H9 (cell line): ENCODE data around the gene PRR23E. TPM values are rescaled to one million over a fixed set of nuclear protein-coding genes. Genes with fewer than 3 reads are reported as not detected.

Experiments
- DNase-seq: peaks from one replicate; pipeline ENCODE4 v3.0.0-alpha.2; 2017
- H2AFZ ChIP-seq: one replicate; pipeline ENCODE4 v1.6.1; 2013; ENCODE audit warnings: mild to moderate bottlenecking, low read length, control low read depth, moderate library complexity
- H2AK5ac ChIP-seq: 2 replicates; pipeline ENCODE4 v1.6.1; 2013; ENCODE audit warnings: low read length, control low read depth, mixed read lengths; ENCODE audit not compliant: insufficient read length
- H2BK120ac ChIP-seq: one replicate; pipeline ENCODE4 v1.6.1; 2013; ENCODE audit warnings: low read depth, mild to moderate bottlenecking, low read length, control low read depth, inconsistent platforms; ENCODE audit not compliant: poor library complexity, severe bottlenecking
- H2BK12ac ChIP-seq: 2 replicates; pipeline ENCODE4 v1.6.1; 2013; ENCODE audit warnings: low read length, control low read depth, mixed read lengths, low read depth; ENCODE audit not compliant: insufficient read length
- H2BK15ac ChIP-seq: 2 replicates; pipeline ENCODE4 v1.6.1; 2013; ENCODE audit warnings: low read depth, low read length, control low read depth
- H2BK20ac ChIP-seq: one replicate; pipeline ENCODE4 v1.6.1; 2013; ENCODE audit warnings: low read depth, mild to moderate bottlenecking, low read length, control low read depth, inconsistent platforms; ENCODE audit not compliant: poor library complexity, severe bottlenecking
- H2BK5ac ChIP-seq: 2 replicates; pipeline ENCODE4 v1.6.1; 2013; ENCODE audit warnings: low read length, control low read depth, mixed read lengths; ENCODE audit not compliant: insufficient read length
- H3K14ac ChIP-seq: 2 replicates; pipeline ENCODE4 v1.6.1; 2013; ENCODE audit warnings: low read length, control low read depth; ENCODE audit not compliant: insufficient read depth
- H3K18ac ChIP-seq: 2 replicates; pipeline ENCODE4 v1.6.1; 2013; ENCODE audit warnings: low read depth, mild to moderate bottlenecking, mixed read lengths, low read length, control low read depth; ENCODE audit not compliant: insufficient read length
- H3K23ac ChIP-seq: 2 replicates; pipeline ENCODE4 v1.6.1; 2013; ENCODE audit warnings: low read length, control low read depth, mixed read lengths, low read depth; ENCODE audit not compliant: insufficient read length
- H3K23me2 ChIP-seq: 2 replicates; pipeline ENCODE4 v1.6.1; 2013; ENCODE audit warnings: low read depth, mild to moderate bottlenecking, mixed read lengths, low read length, control low read depth; ENCODE audit not compliant: insufficient read length, poor library complexity, severe bottlenecking
- H3K27ac ChIP-seq: 2 replicates; pipeline ENCODE4 v1.5.1; 2013; ENCODE audit warnings: low read length, control low read depth, mixed read lengths, low read depth; ENCODE audit not compliant: insufficient read length
- H3K27me3 ChIP-seq: 2 replicates; pipeline ENCODE4 v1.6.1; 2013; ENCODE audit warnings: low read length, control low read depth, inconsistent platforms; ENCODE audit not compliant: insufficient read depth
- H3K4ac ChIP-seq: 2 replicates; pipeline ENCODE4 v1.6.1; 2013; ENCODE audit warnings: low read depth, mild to moderate bottlenecking, control low read depth, inconsistent platforms, low read length, moderate library complexity
- H3K4me1 ChIP-seq: 2 replicates; pipeline ENCODE4 v1.6.1; 2013; ENCODE audit warnings: low read length, control low read depth, inconsistent platforms; ENCODE audit not compliant: insufficient read depth
- H3K4me2 ChIP-seq: 2 replicates; pipeline ENCODE4 v1.6.1; 2013; ENCODE audit warnings: low read length, control low read depth, mixed read lengths; ENCODE audit not compliant: insufficient read length, insufficient read depth
- H3K56ac ChIP-seq: 2 replicates; pipeline ENCODE4 v1.6.1; 2013; ENCODE audit warnings: low read depth, mild to moderate bottlenecking, mixed read lengths, low read length, control low read depth; ENCODE audit not compliant: insufficient read length
- H3K79me1 ChIP-seq: 2 replicates; pipeline ENCODE4 v1.6.1; 2013; ENCODE audit warnings: low read depth, mild to moderate bottlenecking, moderate library complexity, low read length, control low read depth, inconsistent platforms; ENCODE audit not compliant: insufficient read depth, poor library complexity, severe bottlenecking
- H3K79me2 ChIP-seq: 2 replicates; pipeline ENCODE4 v1.6.1; 2013; ENCODE audit warnings: low read length, control low read depth, inconsistent platforms; ENCODE audit not compliant: insufficient read depth
- H3K9ac ChIP-seq: 2 replicates; pipeline ENCODE4 v1.6.1; 2013; ENCODE audit warnings: low read length, control low read depth, mixed read lengths; ENCODE audit not compliant: insufficient read length; ENCODE audit errors: extremely low read depth
- H3K9me3 ChIP-seq: one replicate; pipeline ENCODE4 v1.6.1; 2013; ENCODE audit warnings: low read depth, low read length, inconsistent platforms; ENCODE audit not compliant: control insufficient read depth
- H3T11ph ChIP-seq: one replicate; pipeline ENCODE4 v1.6.1; 2013; ENCODE audit warnings: mild to moderate bottlenecking, low read length, control low read depth, inconsistent platforms
- H4K20me1 ChIP-seq: one replicate; pipeline ENCODE4 v1.6.1; 2013; ENCODE audit not compliant: control insufficient read depth, insufficient read length, insufficient read depth
- H4K5ac ChIP-seq: 2 replicates; pipeline ENCODE4 v1.6.1; 2013; ENCODE audit warnings: low read depth, mild to moderate bottlenecking, mixed read lengths, low read length, control low read depth; ENCODE audit not compliant: insufficient read length
- H4K8ac ChIP-seq: replicated peaks from 2 replicates; pipeline ENCODE4 v1.6.1; 2013; ENCODE audit warnings: low read length, control low read depth, mixed read lengths, low read depth; ENCODE audit not compliant: insufficient read length
- H4K91ac ChIP-seq: 2 replicates; pipeline ENCODE4 v1.6.1; 2013; ENCODE audit warnings: low read depth, mild to moderate bottlenecking, moderate library complexity, mixed read lengths, low read length, control low read depth; ENCODE audit not compliant: insufficient read length
- H3K27ac Mint-ChIP-seq, 3 experiments: 2 replicates in 2 of 3; 3 replicates in 1 of 3; pipeline ENCODE4 v1.8.0; 2020 to 2021; ENCODE audit warnings: mixed read lengths in 3 of 3, mild to moderate bottlenecking in 1 of 3, moderate library complexity in 1 of 3
- H3K27me3 Mint-ChIP-seq: 2 replicates; pipeline ENCODE4 v1.8.0; 2021; ENCODE audit warnings: low read depth, mild to moderate bottlenecking, moderate library complexity, mixed read lengths
- H3K36me3 Mint-ChIP-seq, 3 experiments: 2 replicates in 2 of 3; 3 replicates in 1 of 3; pipeline ENCODE4 v1.8.0; 2020 to 2021; ENCODE audit warnings: low read depth in 3 of 3, mixed read lengths in 3 of 3; ENCODE audit not compliant: insufficient read depth in 1 of 3
- H3K4me1 Mint-ChIP-seq, 2 experiments: 2 replicates each; pipeline ENCODE4 v1.8.0; 2020; ENCODE audit warnings: mixed read lengths in 2 of 2
- H3K4me3 Mint-ChIP-seq, 2 experiments: 2 replicates in 1 of 2; 3 replicates in 1 of 2; pipeline ENCODE4 v1.8.0; 2020 to 2021; ENCODE audit warnings: mild to moderate bottlenecking in 2 of 2, mixed read lengths in 2 of 2, moderate library complexity in 1 of 2
- H3K9me3 Mint-ChIP-seq, 2 experiments: 2 replicates in 1 of 2; 3 replicates in 1 of 2; pipeline ENCODE4 v1.8.0; 2020; ENCODE audit warnings: mild to moderate bottlenecking in 2 of 2, mixed read lengths in 2 of 2, moderate library complexity in 1 of 2
- CTCF ChIP-seq: fragments of 200-600 bp; sonication (generic); conservative IDR thresholded peaks from 3 replicates; pipeline ENCODE4 v1.8.0; 2021; ENCODE audit warnings: antibody characterized with exemption, mild to moderate bottlenecking
- WGBS: extraction: QIAGEN DNeasy Blood & Tissue Kit; methylation state at CpG from one replicate; pipeline ENCODE4 v1.1.7; 2013; ENCODE audit warnings: missing lambda C conversion rate, low lambda C conversion rate, mixed read lengths; ENCODE audit not compliant: insufficient read length; ENCODE audit errors: extremely low coverage; 5-methylcytosine and 5-hydroxymethylcytosine counted together
- total RNA-seq: library from RNA; stranded (reverse); gene quantifications from 2 replicates; pipeline ENCODE4 v1.2.1, GENCODE V29; 2021

PRR23E gene
- total RNA-seq, 1 experiment from 2014 or later = not detected

- H3K27ac Mint-ChIP-seq = no peak overlapping the region
- peaks cover 3% of the 10 kb centered on the region; the same call in 1 of the 2 replicates for H3K4me1 ChIP-seq
- no peak overlapping the region for H2BK20ac ChIP-seq
- H4K5ac ChIP-seq = no peak overlapping the region
- no peak overlapping the region for H3K23ac ChIP-seq
- H3K9ac ChIP-seq = no peak overlapping the region
- no peaks in the 10 kb centered on the region for H3K27me3 ChIP-seq
- no peak overlapping the region for H3K4ac ChIP-seq
- no peak overlapping the region for H3K18ac ChIP-seq
- no peak for TF ChIP-seq CTCF
- no peak overlapping the region for H2AK5ac ChIP-seq
- no peaks in the 10 kb centered on the region for H3K79me1 ChIP-seq
- H3K4me3 Mint-ChIP-seq = no peak overlapping the region
- H3K56ac ChIP-seq = no peak overlapping the region
- H3K23me2 ChIP-seq = no peaks in the 10 kb centered on the region
- no peak overlapping the region for H3T11ph ChIP-seq
- H3K14ac ChIP-seq = no peak overlapping the region
- H2BK5ac ChIP-seq = no peak overlapping the region
- no peaks in the 10 kb centered on the region for H3K9me3 ChIP-seq
- H3K36me3 Mint-ChIP-seq = no peaks in the 10 kb centered on the region
- H3K4me1 Mint-ChIP-seq = peaks cover 10 to 11% of the 10 kb centered on the region in 2 experiments
- no CpG with 5 or more reads among the region's 2 CpGs for whole genome bisulfite sequencing
- H3K9me3 Mint-ChIP-seq = no peaks in the 10 kb centered on the region
- H3K79me2 ChIP-seq = no peaks in the 10 kb centered on the region
- no peak overlapping the region for H4K91ac ChIP-seq
- H2BK120ac ChIP-seq = no peak overlapping the region
- no peak for DNase-seq
- no peak overlapping the region for H2BK12ac ChIP-seq
- H3K27me3 Mint-ChIP-seq = peaks cover 11% of the 10 kb centered on the region
- H4K8ac ChIP-seq = no peak overlapping the region
- no peak overlapping the region for H2AFZ ChIP-seq
- no peak overlapping the region for H3K4me2 ChIP-seq
- H3K27ac ChIP-seq = no peak overlapping the region
- no peak overlapping the region for H2BK15ac ChIP-seq
- H4K20me1 ChIP-seq = no peaks in the 10 kb centered on the region
Observed at GRCh38 chr3:127161236-127161635, 31.7 kb upstream of the PRR23E start.
